ENCODE measurements around the gene NRBP1. TPM values are rescaled to one million over a fixed set of nuclear protein-coding genes. Genes with fewer than 3 reads are reported as not detected.

NRBP1 gene
- total and polyA plus RNA-seq, 2 of the 8 experiments (the other 6 are each of a cell fraction or from before 2014, with no cell fraction given) = 115 to 145 TPM

GRCh38 chr2:27441958-27442919 is 13.8 kb downstream of the NRBP1 start, which contains the start of gene KRTCAP3:
KRTCAP3 (plus strand) TSS chr2:27442381; CDS start chr2:27442413, 32 bp downstream.
- H2BK120ac ChIP-seq (replicated peaks; ENCODE audit: low read depth, low read length) = no peak within 1 kb of the TSS
- no peak within 1 kb of the TSS for H3K23ac ChIP-seq (ENCODE audit: insufficient read length)
- H3K9ac ChIP-seq (replicated peaks in 1 of 4; ENCODE audit: extremely low read depth in 1 of 4, low read depth in 3 of 4, low read length in 3 of 4) = peak within 1 kb of the TSS in 3 of 4 experiments; percentile 54 to 65 (median 55); a peak in 6 of 7 replicates
- H3K14ac ChIP-seq (ENCODE audit: insufficient read length) = no peak within 1 kb of the TSS
- H3K4me3 ChIP-seq (ENCODE audit: extremely low read depth in 1 of 4, insufficient read depth in 2 of 4, low read depth in 3 of 4, low read length in 4 of 4) = peak within 1 kb of the TSS; percentile 49 to 76 (median 63)
- no peak within 1 kb of the TSS for H3K27ac ChIP-seq (ENCODE audit: low read depth, low read length)
- no peaks in the 10 kb centered on the region for H3K79me2 ChIP-seq (ENCODE audit: control insufficient read depth in 1 of 2, insufficient read depth in 2 of 2, low read length in 2 of 2)
- 0 out of 2 replicates have a peak within 1 kb of the TSS, but pooled peaks have one; percentile 13 for H2BK12ac ChIP-seq (ENCODE audit: low read depth, low read length)
- FAIRE-seq = no peak
- no peak within 1 kb of the TSS; the same call in 1 of the 2 replicates for H2BK15ac ChIP-seq (ENCODE audit: low read length)
- DNase-seq (ENCODE audit: low read depth in 1 of 2, low spot score in 2 of 2) = peak; percentile 53 to 94
- no peak within 1 kb of the TSS for H2BK20ac ChIP-seq (ENCODE audit: low read length)
- ChIA-PET CTCF (ENCODE audit: partially characterized antibody) (interaction anchor here (0.8 to 2.3 kb wide), 12 partner anchors 11 to 191 kb away, joined by 3 to 24 read pairs (median 4); partner anchors contain the start of genes CCDC121 and GPN1), POLR2A (ENCODE audit: partially characterized antibody) (interaction anchor here (0.8 to 4.2 kb wide), 7 partner anchors 13 to 182 kb away, joined by 3 to 19 read pairs (median 4); partner anchors contain the start of genes NRBP1, PPM1G and ZNF513)
- peak within 1 kb of the TSS; percentile 82 for H4K8ac ChIP-seq (ENCODE audit: extremely low read depth, insufficient read depth, low read length)
- peak within 1 kb of the TSS; percentile 8 for H4K5ac ChIP-seq (ENCODE audit: insufficient read length, low read depth, low read length)
- H4K20me1 ChIP-seq (replicated peaks in 1 of 2; ENCODE audit: control insufficient read depth in 1 of 2, insufficient read depth in 2 of 2, low read length in 2 of 2) = no peaks in the 10 kb centered on the region
- H3K4me1 ChIP-seq (replicated peaks in 1 of 4; ENCODE audit: control insufficient read depth in 3 of 4, insufficient read depth in 4 of 4, low read length in 3 of 4) = peaks cover 0 to 14% (median 8%) of the 10 kb centered on the region in 4 experiments; a peak in 5 of 7 replicates
- no peaks in the 10 kb centered on the region for H3K9me3 ChIP-seq (ENCODE audit: insufficient read depth in 2 of 2, low read depth in 1 of 2, low read length in 1 of 2)
- no peak within 1 kb of the TSS for H2AK5ac ChIP-seq (ENCODE audit: low read depth, low read length)
- peak within 1 kb of the TSS; percentile 39 for H3K56ac ChIP-seq (replicated peaks; ENCODE audit: insufficient read length, low read depth, low read length)
- H2BK5ac ChIP-seq (ENCODE audit: low read depth, low read length) = peak within 1 kb of the TSS; percentile 78; the same call in 1 of the 2 replicates
- H3K36me3 ChIP-seq (ENCODE audit: control insufficient read depth in 2 of 4, insufficient read depth in 4 of 4, low read length in 3 of 4) = peaks cover 9 to 36% (median 19%) of the 10 kb centered on the region in 4 experiments
- H3K4ac ChIP-seq (replicated peaks; ENCODE audit: insufficient read length, low read depth, low read length) = no peak within 1 kb of the TSS
- peak within 1 kb of the TSS; percentile 87 for H3K18ac ChIP-seq (ENCODE audit: extremely low read depth, low read length)
- WGBS, 2 experiments (ENCODE audit: extremely low coverage in 1 of 2, insufficient coverage in 1 of 2, insufficient read length in 1 of 2, insufficient replicate concordance in 2 of 2, low coverage in 1 of 2, low lambda C conversion rate in 2 of 2, missing lambda C conversion rate in 1 of 2) = 13% methylated on average over 43 of the region's 80 CpGs; no CpG with 5 or more reads in 1 of the 2 experiments
- no peaks in the 10 kb centered on the region for H3K27me3 ChIP-seq (replicated peaks in 1 of 4; ENCODE audit: control insufficient read depth in 3 of 4, extremely low read depth in 1 of 4, insufficient read depth in 3 of 4, low read length in 3 of 4)
- H3K23me2 ChIP-seq (ENCODE audit: low read depth, low read length) = peaks cover 8% of the 10 kb centered on the region
- no peaks in the 10 kb centered on the region; the same call in 1 of the 2 replicates for H3K79me1 ChIP-seq (ENCODE audit: low read depth, low read length)
- H4K91ac ChIP-seq (replicated peaks; ENCODE audit: insufficient read length, low read length) = peak within 1 kb of the TSS; percentile 11
- peak within 1 kb of the TSS; percentile 84 to 89 for H3K4me2 ChIP-seq (ENCODE audit: insufficient read depth in 1 of 2, low read depth in 2 of 2, low read length in 2 of 2)
- no peak within 1 kb of the TSS; the same call in 1 of the 2 replicates for H2AFZ ChIP-seq (ENCODE audit: low read length)
- no peak for TF ChIP-seq CEBPB (IDR thresholded peaks at IDR 0.05; ENCODE audit: low read depth, low read length)
- TF ChIP-seq CBX8 (IDR thresholded peaks at IDR 0.05; ENCODE audit: borderline replicate concordance, low read depth, low read length) = no peak
- TF ChIP-seq MAX (IDR thresholded peaks at IDR 0.05) = peak; percentile 98
- no peak for TF ChIP-seq YY1 (IDR thresholded peaks at IDR 0.05; ENCODE audit: low read depth, low read length)
- no peak for TF ChIP-seq RBBP5 (IDR thresholded peaks at IDR 0.05; ENCODE audit: borderline replicate concordance, low read depth, low read length)
- TF ChIP-seq TBP (IDR thresholded peaks at IDR 0.05; ENCODE audit: low read depth, low read length) = no peak; the same call in 1 of the 2 replicates
- TF ChIP-seq TEAD4 (IDR thresholded peaks at IDR 0.05; ENCODE audit: low read depth, low read length) = no peak
- no peak for TF ChIP-seq ATF2 (IDR thresholded peaks at IDR 0.05; ENCODE audit: low read length)

All from H1 (cell line).